Epidermal melanocyte (primary cell): ENCODE measurements around the gene ADAM10.
A peak's percentile ranks its signal among the peaks of the same experiment; 100 is the strongest.
"Not testable (repeated sequence)": the region's sequence is repeated elsewhere in the genome, so short reads cannot be mapped to it uniquely, and the experiment has no call there.

ENCODE experiments used
- DNase-seq: peaks from one replicate; pipeline ENCODE4 v3.0.0; 2011; ENCODE audit warnings: low spot score; ENCODE audit not compliant: insufficient read length

ADAM10 gene

GRCh38 chr15:58611731-58612676 is 137.5 kb downstream of the ADAM10 start:
- no peak for DNase-seq

DNA sequence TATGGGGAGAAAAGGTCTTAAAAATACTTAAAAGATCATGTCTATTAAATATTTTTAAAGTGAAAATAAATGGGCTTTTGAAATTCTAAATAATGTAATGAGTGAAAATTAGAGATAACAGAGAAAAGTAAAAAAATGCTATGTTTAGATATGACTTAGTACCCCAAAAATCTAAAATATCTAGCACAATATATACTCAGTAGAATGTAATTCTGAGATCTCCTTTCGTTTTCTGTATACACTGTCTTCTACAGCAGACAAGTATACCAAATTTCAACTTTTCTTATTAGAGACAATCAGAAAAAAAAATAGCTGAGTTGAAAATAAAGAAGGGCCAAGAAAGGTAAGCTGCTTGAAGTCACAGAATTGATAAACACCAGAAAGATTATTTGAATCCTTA is 140.8 kb downstream of the ADAM10 start:
- no peak for DNase-seq

DNA sequence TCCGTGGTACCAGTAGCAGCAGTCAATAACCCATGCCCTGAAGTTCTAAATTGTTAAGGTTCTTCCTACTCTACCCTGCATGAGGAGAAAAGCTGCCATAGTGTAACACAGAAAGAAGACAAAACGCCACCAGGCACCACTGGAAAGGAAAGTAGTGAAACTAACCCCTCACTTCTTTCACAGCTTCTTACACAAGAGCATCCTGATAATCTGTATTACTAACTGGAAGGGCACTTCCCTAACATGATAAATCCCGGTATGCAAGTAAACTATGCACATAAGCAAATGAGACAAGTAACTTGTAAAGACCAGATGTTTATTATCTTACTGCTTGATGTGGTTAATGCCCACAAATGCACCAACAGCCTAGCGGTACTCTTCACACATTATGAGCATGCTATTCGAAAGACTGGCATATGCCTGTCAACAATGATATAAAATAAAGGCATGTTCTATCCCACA is 141.3 kb downstream of the ADAM10 start:
- DNase-seq, result no peak

DNA sequence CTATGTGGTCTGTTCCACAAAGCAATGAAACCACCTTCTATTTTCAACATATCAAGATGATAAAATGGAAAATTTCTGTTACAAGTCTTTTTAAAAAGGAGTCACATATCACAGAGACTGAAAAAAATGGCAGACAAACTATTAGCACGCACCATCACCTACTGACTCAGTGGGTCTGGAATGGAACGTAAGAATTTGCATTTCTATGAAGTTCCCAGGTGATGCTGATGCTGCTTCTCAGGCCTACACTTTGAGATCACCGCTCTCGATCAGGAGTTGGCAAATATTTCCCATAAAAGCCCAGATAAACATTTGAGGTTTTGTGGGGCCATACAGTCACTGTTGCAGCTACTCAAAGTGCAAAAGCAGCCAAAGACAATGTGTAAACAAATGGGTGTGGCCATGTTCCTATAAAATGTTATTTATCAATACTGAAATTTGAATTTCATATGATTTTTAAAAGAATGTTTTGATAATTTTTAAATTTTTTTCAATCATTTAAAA is 142.9 kb downstream of the ADAM10 start:
- DNase-seq, result no peak

DNA sequence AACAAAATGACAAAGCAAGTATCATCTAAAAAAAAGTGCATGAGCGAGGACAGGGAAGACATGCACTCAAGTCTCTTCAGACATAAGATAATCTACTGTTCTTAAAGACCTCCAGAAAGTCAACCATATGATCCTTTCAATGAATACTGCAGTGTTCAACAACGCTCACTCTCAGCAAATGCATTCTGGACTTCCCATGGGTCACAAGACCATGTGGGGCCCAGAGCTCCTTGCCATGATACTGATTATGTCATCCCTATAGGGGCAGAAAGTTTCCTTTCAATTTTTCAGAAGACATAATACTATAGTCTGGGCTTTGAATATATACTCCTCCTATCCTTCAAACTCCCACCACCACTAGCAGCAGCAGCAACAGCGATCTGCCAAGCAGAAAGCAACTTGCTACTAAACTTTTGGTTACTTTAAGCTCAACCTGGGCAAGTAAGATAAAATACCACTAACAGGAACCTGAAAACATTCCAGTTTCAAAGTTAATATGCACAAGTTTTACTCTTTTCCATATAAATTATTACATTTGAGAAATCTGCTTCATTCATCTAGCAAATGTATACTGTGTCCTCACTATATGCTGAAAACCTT is 143.5 kb downstream of the ADAM10 start:
- peak; percentile 21 for DNase-seq

DNA sequence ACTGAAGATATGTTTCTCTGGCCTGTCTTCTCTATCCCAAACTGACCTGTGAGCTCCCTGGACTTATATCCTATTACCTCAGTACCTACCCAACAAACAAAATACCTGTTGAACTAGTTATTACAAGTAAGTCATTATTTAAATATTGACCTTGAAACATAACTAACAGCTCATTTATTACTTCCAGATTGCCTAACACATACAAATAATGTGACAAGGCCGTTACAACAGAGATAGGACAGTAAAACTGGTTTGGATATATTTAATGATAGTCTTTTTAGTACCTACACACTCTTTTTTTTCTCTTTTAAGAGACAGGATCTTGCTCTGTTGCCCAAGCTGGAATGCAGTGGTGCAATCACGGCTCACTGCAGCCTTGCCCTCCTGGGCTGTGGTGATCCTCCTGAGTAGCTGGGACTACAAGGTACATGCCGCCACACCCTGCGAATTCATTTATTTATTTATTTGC is 145.0 kb downstream of the ADAM10 start:
- no peak for DNase-seq

GRCh38 chr15:58603927-58604326 is 145.6 kb downstream of the ADAM10 start:
- DNase-seq, result not testable (repeated sequence)

DNA sequence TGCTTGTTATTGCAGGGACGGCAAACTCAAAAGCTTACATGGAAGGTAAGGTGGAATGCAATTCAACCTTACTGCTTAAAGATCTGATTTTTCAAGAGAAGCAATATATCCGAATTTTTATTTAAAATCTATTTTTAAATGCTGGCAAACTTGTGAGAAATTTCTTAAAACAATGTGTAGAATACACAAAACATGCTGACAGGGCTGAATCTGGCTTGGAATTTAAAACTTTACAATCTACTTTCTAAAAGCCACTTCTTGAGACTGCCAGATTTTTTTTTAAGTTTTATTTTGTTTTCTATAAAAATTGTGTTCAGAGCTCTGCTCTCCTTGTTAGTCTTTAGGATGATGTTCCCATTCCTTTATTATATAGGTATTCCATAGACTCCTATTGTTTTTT is 146.7 kb downstream of the ADAM10 start:
- DNase-seq, result no peak

DNA sequence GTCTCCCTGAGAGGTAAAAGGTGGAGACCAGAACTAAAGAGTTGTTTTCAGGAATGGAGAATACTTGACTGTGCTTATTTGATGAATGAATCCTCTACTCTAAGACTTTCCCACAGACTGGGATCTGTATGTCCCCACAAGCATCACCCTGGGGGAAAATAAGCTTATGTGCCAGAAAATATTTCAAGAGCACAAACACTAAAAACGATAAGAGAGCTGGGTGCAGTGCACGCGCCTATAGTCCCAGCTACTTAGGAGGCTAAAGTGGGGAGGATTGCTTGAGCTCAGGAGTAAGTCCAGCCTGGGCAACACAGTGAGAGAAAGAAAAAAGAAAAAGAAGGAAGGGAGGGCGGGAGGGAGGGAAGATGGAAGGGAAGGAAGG is 150.7 kb downstream of the ADAM10 start:
- no peak for DNase-seq

DNA sequence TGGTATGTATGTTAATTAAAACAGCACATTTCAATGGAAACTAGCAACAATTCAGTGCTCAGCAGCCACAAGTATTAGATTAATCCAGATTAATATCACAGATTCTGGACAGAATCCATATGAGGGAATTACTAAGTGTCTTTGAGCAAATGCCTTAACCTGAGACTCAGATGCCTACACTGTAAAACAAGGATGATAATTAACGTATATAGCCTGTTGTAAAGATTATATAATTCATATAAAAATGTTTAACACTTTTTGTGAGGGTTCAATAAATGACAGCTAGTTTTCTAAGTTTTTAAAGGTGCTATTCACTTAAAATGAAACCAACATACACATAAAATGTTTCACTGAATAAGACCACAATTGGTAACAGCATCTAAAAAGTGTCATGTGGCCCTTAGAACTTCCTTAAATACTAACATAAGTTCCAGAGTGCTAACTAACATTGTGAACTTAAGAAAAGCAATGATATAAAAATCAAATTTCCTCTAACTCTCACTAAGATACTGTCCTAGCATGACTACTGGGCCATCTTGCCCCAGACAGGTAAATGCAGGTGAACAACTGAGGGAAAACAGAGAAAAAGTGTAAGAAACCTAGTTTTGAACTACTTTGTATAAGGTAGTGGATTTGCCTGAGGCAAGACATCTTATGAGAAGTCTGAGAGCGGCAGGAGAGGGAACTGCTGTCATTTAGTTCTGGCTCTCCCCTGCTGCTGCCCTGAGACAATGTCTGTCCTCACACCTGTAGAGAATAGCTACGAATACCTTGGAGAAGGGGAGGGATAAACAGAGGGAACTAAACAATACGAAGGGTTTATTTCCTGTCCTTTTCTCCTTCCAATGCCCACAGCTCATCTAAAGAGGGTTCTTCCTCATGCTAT is 151.3 kb downstream of the ADAM10 start:
- no peak for DNase-seq

GRCh38 chr15:58595516-58596263 is 153.8 kb downstream of the ADAM10 start:
- DNase-seq, result no peak

DNA sequence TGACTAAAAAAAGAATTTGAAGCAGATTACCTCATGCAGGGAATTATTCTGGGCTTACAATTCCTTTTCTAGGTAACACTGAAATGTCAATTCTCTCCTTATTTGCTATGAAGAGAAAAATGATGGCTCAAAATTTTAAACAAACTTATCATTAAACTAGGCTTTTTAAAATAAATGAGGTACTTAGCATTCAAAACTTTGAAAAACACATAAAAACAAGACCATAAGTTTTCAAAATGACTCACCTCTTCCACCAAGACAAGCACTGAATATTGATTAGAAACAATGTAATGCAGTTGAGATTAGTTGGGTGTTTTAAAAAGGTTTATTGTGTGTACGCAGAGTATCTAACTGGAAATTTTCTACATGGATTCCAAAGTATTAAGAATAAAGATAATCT is 154.6 kb downstream of the ADAM10 start:
- DNase-seq, result no peak

GRCh38 chr15:58593870-58594269 is 155.6 kb downstream of the ADAM10 start:
- no peak for DNase-seq

DNA sequence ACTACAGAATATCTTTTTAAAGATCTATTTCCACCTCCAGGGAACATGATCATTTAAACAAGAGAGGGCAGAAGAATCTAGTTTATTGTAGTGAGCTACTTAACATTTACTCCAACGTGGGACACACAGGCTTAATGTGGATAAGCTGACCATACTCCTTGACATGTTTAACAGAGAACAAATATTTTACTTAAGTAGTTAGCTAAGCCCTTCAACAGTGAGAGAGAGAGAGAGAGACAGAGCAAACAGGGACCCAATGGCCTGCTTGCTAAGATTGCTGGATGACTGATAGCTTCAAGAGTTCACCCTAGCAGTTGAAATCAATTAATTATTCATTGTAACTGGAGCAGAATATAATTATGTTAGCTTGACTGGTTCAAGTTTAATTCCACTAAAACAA is 158.6 kb downstream of the ADAM10 start:
- no peak for DNase-seq

GRCh38 chr15:58590236-58590635 is 159.3 kb downstream of the ADAM10 start:
- no peak for DNase-seq

GRCh38 chr15:58589047-58589446 is 160.5 kb downstream of the ADAM10 start:
- no peak for DNase-seq

- DNase-seq, result no peak
Observed at GRCh38 chr15:58588096-58588495, 161.4 kb downstream of the ADAM10 start.

DNA sequence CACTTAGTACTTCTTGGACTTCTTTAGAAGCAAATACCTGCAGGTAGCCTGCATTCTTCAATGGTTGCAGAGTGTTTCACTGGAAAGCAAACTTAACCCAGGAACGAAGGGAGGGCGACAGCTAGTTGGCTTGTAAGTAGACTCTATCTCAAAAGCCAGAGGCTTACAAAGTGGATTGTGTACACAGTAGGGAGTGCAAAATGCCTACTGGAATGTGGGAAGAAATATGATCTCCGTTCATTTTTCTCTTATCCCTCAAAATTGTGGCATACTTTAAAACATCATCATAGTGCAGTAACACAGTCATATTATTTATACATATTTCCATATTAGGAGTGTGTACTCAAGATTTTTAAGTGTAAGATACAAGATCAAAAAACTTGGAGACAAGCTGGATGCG is 162.0 kb downstream of the ADAM10 start:
- no peak for DNase-seq

- no peak for DNase-seq
Observed at GRCh38 chr15:58585693-58586443, 163.6 kb downstream of the ADAM10 start.
